Activated naive CD4-positive, alpha-beta T cell treated with anti-CD3 and anti-CD28 coated beads for 36 hours (primary cell): ENCODE data around the gene MCM5. TPM values are rescaled to one million over a fixed set of nuclear protein-coding genes. Genes with fewer than 3 reads are reported as not detected.
A peak's percentile ranks its signal among the peaks of the same experiment; 100 is the strongest.

Experiments
- CTCF ChIA-PET: fragments of 350-600 bp; sonication (Branson Sonifier 250); formaldehyde crosslinking; loops from one replicate; lab custom pipeline; 2021; ENCODE audit warnings: antibody characterized with exemption; lab: Charles Lee
- DNase-seq: peaks from one replicate; pipeline ENCODE4 v3.0.0-alpha.2; 2020
- H3K27ac Mint-ChIP-seq: one replicate; pipeline ENCODE4 v1.8.0; 2021; ENCODE audit warnings: mild to moderate bottlenecking, mixed read lengths
- H3K27me3 Mint-ChIP-seq: one replicate; pipeline ENCODE4 v1.8.0; 2021; ENCODE audit warnings: low read depth, mixed read lengths
- H3K36me3 Mint-ChIP-seq: one replicate; pipeline ENCODE4 v1.8.0; 2021; ENCODE audit warnings: low read depth, mixed read lengths
- H3K4me1 Mint-ChIP-seq: one replicate; pipeline ENCODE4 v1.8.0; 2021; ENCODE audit warnings: low read depth, mixed read lengths
- H3K4me3 Mint-ChIP-seq: one replicate; pipeline ENCODE4 v1.8.0; 2021; ENCODE audit warnings: mild to moderate bottlenecking, moderate library complexity, mixed read lengths
- H3K9me3 Mint-ChIP-seq: one replicate; pipeline ENCODE4 v1.8.0; 2021; ENCODE audit warnings: mixed read lengths
- intact Hi-C: fragments of 100-400 bp; cut with micrococcal nuclease; formaldehyde crosslinking; loops from one replicate; pipeline ENCODE4 v1.15.1; 2023
- total RNA-seq, 2 experiments: library from RNA; stranded (reverse); gene quantifications; one replicate each; pipeline ENCODE4 v1.2.3, GENCODE V29; 2021

The MCM5 gene
- total RNA-seq, 2 experiments from 2014 or later: 293 to 301 TPM

GRCh38 chr22:35367331-35367886, 32.5 kb upstream of the MCM5 start:
- no peak overlapping the region for H3K4me3 Mint-ChIP-seq
- H3K36me3 Mint-ChIP-seq: peaks cover 1% of the 10 kb centered on the region
- no peak for DNase-seq
- intact Hi-C loops: no loop called here
- H3K9me3 Mint-ChIP-seq: no peaks in the 10 kb centered on the region
- no peak overlapping the region for H3K27ac Mint-ChIP-seq
- CTCF ChIA-PET: no interaction called here
- H3K4me1 Mint-ChIP-seq: peaks cover 6% of the 10 kb centered on the region
- H3K27me3 Mint-ChIP-seq: peaks cover 14% of the 10 kb centered on the region

- H3K36me3 Mint-ChIP-seq: peaks cover 1% of the 10 kb centered on the region
- H3K9me3 Mint-ChIP-seq: no peaks in the 10 kb centered on the region
- H3K4me1 Mint-ChIP-seq: peaks cover 6% of the 10 kb centered on the region
- peaks cover 14% of the 10 kb centered on the region for H3K27me3 Mint-ChIP-seq
- CTCF ChIA-PET: no interaction called here
- intact Hi-C loops: no loop called here
- DNase-seq: no peak
- H3K27ac Mint-ChIP-seq: no peak overlapping the region
- H3K4me3 Mint-ChIP-seq: no peak overlapping the region
These were observed 31.6 kb upstream of the MCM5 start for GRCh38 chr22:35368386-35368785.

- Mint-ChIP-seq H3K4me3 (no peak overlapping the region), H3K27ac (no peak overlapping the region), H3K9me3 (no peaks in the 10 kb centered on the region), H3K27me3 (peaks cover 13% of the 10 kb centered on the region), H3K36me3 (peaks cover 1% of the 10 kb centered on the region), H3K4me1 (peaks cover 6% of the 10 kb centered on the region)
- DNase-seq: no peak
- CTCF ChIA-PET: no interaction called here
- intact Hi-C loops: no loop called here
These were observed 29.9 kb upstream of the MCM5 start for GRCh38 chr22:35369996-35370395.

GRCh38 chr22:35373781-35374180, 26.2 kb upstream of the MCM5 start:
- Mint-ChIP-seq H3K4me3 (no peak overlapping the region), H3K4me1 (peaks cover 17% of the 10 kb centered on the region), H3K27me3 (no peaks in the 10 kb centered on the region), H3K27ac (no peak overlapping the region), H3K9me3 (no peaks in the 10 kb centered on the region), H3K36me3 (peaks cover 1% of the 10 kb centered on the region)
- CTCF ChIA-PET: no interaction called here
- no peak for DNase-seq
- intact Hi-C loops: no loop called here

- H3K36me3 Mint-ChIP-seq: peaks cover 1% of the 10 kb centered on the region
- peaks cover 17% of the 10 kb centered on the region for H3K4me1 Mint-ChIP-seq
- no peak overlapping the region for H3K4me3 Mint-ChIP-seq
- no peak overlapping the region for H3K27ac Mint-ChIP-seq
- intact Hi-C loops: no loop called here
- H3K27me3 Mint-ChIP-seq: peaks cover 3% of the 10 kb centered on the region
- CTCF ChIA-PET: interaction anchor here (2.0 kb wide), 1 partner anchor 24 kb away, joined by 10 read pairs; no protein-coding TSS in a partner anchor
- no peak for DNase-seq
- no peaks in the 10 kb centered on the region for H3K9me3 Mint-ChIP-seq
These were observed 24.9 kb upstream of the MCM5 start for GRCh38 chr22:35375031-35375430.

GRCh38 chr22:35375526-35375925, 24.4 kb upstream of the MCM5 start:
- Mint-ChIP-seq H3K4me1 (peaks cover 17% of the 10 kb centered on the region), H3K36me3 (peaks cover 1% of the 10 kb centered on the region), H3K27me3 (peaks cover 5% of the 10 kb centered on the region), H3K9me3 (no peaks in the 10 kb centered on the region), H3K27ac (no peak overlapping the region), H3K4me3 (no peak overlapping the region)
- DNase-seq: no peak
- intact Hi-C loops: no loop called here
- CTCF ChIA-PET: interaction anchor here (2.0 kb wide), 1 partner anchor 24 kb away, joined by 10 read pairs; no protein-coding TSS in a partner anchor

GRCh38 chr22:35376728-35377472, 23.0 kb upstream of the MCM5 start:
- CTCF ChIA-PET: interaction anchor here (0.5 to 0.9 kb wide), 3 partner anchors 26 to 213 kb away, joined by 3 read pairs; no protein-coding TSS in a partner anchor
- DNase-seq: peak; percentile 59
- intact Hi-C loops: no loop called here
- no peaks in the 10 kb centered on the region for H3K9me3 Mint-ChIP-seq
- peaks cover under 1% of the 10 kb centered on the region for H3K36me3 Mint-ChIP-seq
- H3K27ac Mint-ChIP-seq: peak overlapping the region; percentile 67
- peaks cover 21% of the 10 kb centered on the region for H3K4me1 Mint-ChIP-seq
- H3K4me3 Mint-ChIP-seq: no peak overlapping the region
- H3K27me3 Mint-ChIP-seq: peaks cover 13% of the 10 kb centered on the region

GRCh38 chr22:35377735-35378134, 22.2 kb upstream of the MCM5 start:
- H3K27ac Mint-ChIP-seq: no peak overlapping the region

GRCh38 chr22:35378621-35379020, 21.3 kb upstream of the MCM5 start:
- Mint-ChIP-seq H3K27ac (no peak overlapping the region), H3K27me3 (peaks cover 21% of the 10 kb centered on the region), H3K9me3 (no peaks in the 10 kb centered on the region), H3K4me1 (peaks cover 18% of the 10 kb centered on the region), H3K36me3 (no peaks in the 10 kb centered on the region), H3K4me3 (no peak overlapping the region)
- CTCF ChIA-PET: no interaction called here
- intact Hi-C loops: no loop called here
- DNase-seq: no peak

More at GRCh38 chr22:35377735-35378134, 22.2 kb upstream of the MCM5 start:
- intact Hi-C loops: no loop called here
- no peaks in the 10 kb centered on the region for H3K36me3 Mint-ChIP-seq
- peaks cover 18% of the 10 kb centered on the region for H3K4me1 Mint-ChIP-seq
- CTCF ChIA-PET: interaction anchor here (0.5 to 0.6 kb wide), 2 partner anchors 119 to 213 kb away, joined by 3 read pairs; no protein-coding TSS in a partner anchor
- no peak overlapping the region for H3K4me3 Mint-ChIP-seq
- DNase-seq: no peak
- peaks cover 15% of the 10 kb centered on the region for H3K27me3 Mint-ChIP-seq
- H3K9me3 Mint-ChIP-seq: no peaks in the 10 kb centered on the region

- Mint-ChIP-seq H3K27ac (no peak overlapping the region), H3K4me3 (no peak overlapping the region), H3K27me3 (peaks cover 28% of the 10 kb centered on the region), H3K4me1 (peaks cover 18% of the 10 kb centered on the region), H3K9me3 (no peaks in the 10 kb centered on the region), H3K36me3 (no peaks in the 10 kb centered on the region)
- CTCF ChIA-PET: no interaction called here
- no peak for DNase-seq
- intact Hi-C loops: no loop called here
These were observed 20.6 kb upstream of the MCM5 start for GRCh38 chr22:35379146-35379993.

GRCh38 chr22:35380013-35380412, 19.9 kb upstream of the MCM5 start:
- H3K27ac Mint-ChIP-seq: no peak overlapping the region
- H3K4me3 Mint-ChIP-seq: no peak overlapping the region
- H3K36me3 Mint-ChIP-seq: no peaks in the 10 kb centered on the region
- no peak for DNase-seq
- intact Hi-C loops: no loop called here
- peaks cover 18% of the 10 kb centered on the region for H3K4me1 Mint-ChIP-seq
- CTCF ChIA-PET: no interaction called here
- H3K9me3 Mint-ChIP-seq: no peaks in the 10 kb centered on the region
- H3K27me3 Mint-ChIP-seq: peaks cover 35% of the 10 kb centered on the region
